Measurements from ENCODE around the gene SORL1-AS1.

The SORL1-AS1 gene

DNA sequence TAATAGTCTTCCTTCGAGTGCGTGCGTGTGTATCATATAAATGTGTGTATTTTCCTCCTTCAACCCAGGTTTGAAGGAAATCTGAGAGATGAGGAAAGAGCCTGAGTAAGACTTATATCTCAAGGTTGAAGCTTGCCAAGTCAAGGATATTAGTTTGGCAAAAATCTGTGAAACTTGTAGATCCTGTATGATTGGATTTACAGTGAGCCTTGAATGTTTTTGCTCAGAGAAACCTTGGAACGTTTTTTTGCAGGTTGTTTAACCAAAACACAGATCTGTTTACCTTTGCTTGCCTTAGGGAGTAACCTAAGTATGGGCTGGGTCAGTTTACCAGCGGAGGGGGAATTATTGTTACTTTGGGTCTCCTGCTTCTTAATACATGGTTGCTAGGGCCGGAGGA lies 35.9 kb upstream of the SORL1-AS1 start (continued):
- TF ChIP-seq, protein P1, sequence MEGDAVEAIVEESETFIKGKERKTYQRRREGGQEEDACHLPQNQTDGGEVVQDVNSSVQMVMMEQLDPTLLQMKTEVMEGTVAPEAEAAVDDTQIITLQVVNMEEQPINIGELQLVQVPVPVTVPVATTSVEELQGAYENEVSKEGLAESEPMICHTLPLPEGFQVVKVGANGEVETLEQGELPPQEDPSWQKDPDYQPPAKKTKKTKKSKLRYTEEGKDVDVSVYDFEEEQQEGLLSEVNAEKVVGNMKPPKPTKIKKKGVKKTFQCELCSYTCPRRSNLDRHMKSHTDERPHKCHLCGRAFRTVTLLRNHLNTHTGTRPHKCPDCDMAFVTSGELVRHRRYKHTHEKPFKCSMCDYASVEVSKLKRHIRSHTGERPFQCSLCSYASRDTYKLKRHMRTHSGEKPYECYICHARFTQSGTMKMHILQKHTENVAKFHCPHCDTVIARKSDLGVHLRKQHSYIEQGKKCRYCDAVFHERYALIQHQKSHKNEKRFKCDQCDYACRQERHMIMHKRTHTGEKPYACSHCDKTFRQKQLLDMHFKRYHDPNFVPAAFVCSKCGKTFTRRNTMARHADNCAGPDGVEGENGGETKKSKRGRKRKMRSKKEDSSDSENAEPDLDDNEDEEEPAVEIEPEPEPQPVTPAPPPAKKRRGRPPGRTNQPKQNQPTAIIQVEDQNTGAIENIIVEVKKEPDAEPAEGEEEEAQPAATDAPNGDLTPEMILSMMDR (IDR thresholded peaks at IDR 0.05), result no peak
- TF ChIP-seq ELF1 (IDR thresholded peaks at IDR 0.05) (no peak), POLR2AphosphoS5 (IDR thresholded peaks at IDR 0.05; ENCODE audit: low read depth, low read length) (no peak), YY1 (IDR thresholded peaks at IDR 0.05; ENCODE audit: low read depth) (no peak), FOXM1 (IDR thresholded peaks at IDR 0.05; ENCODE audit: low read depth) (no peak)
- TF ChIP-seq, protein P2, sequence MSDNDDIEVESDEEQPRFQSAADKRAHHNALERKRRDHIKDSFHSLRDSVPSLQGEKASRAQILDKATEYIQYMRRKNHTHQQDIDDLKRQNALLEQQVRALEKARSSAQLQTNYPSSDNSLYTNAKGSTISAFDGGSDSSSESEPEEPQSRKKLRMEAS (IDR thresholded peaks at IDR 0.05; ENCODE audit: low read depth), result no peak

DNA sequence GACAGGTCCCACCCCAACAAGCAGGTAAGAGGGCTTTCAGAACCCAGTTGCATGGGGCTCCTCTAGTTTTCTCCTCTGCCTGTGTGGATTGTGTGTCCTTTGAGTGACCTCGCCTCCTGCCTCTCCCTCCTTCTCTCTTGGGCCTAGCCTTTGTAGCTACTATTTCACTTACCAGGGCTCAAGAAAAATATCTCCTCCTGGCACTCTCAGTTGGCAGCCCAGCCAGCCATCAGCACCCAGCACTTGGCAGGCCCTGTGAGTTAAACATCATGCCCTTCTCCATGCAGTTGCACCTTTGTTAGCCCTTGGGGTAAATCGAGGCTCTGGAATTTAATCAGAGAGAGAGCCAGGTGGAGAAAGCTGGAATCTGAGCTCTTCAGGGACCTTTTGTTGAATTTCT lies 35.4 kb upstream of the SORL1-AS1 start:
- no peak overlapping the region for H3K9ac ChIP-seq
- no peak overlapping the region for H3K27ac ChIP-seq (ENCODE audit: low read depth in 2 of 2, low read length in 1 of 2)
- TF ChIP-seq ELF1 (IDR thresholded peaks at IDR 0.05), result no peak
- TF ChIP-seq, protein P3, sequence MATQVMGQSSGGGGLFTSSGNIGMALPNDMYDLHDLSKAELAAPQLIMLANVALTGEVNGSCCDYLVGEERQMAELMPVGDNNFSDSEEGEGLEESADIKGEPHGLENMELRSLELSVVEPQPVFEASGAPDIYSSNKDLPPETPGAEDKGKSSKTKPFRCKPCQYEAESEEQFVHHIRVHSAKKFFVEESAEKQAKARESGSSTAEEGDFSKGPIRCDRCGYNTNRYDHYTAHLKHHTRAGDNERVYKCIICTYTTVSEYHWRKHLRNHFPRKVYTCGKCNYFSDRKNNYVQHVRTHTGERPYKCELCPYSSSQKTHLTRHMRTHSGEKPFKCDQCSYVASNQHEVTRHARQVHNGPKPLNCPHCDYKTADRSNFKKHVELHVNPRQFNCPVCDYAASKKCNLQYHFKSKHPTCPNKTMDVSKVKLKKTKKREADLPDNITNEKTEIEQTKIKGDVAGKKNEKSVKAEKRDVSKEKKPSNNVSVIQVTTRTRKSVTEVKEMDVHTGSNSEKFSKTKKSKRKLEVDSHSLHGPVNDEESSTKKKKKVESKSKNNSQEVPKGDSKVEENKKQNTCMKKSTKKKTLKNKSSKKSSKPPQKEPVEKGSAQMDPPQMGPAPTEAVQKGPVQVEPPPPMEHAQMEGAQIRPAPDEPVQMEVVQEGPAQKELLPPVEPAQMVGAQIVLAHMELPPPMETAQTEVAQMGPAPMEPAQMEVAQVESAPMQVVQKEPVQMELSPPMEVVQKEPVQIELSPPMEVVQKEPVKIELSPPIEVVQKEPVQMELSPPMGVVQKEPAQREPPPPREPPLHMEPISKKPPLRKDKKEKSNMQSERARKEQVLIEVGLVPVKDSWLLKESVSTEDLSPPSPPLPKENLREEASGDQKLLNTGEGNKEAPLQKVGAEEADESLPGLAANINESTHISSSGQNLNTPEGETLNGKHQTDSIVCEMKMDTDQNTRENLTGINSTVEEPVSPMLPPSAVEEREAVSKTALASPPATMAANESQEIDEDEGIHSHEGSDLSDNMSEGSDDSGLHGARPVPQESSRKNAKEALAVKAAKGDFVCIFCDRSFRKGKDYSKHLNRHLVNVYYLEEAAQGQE (IDR thresholded peaks at IDR 0.05; ENCODE audit: low read depth, low read length), result no peak
- TF ChIP-seq, protein P1 (IDR thresholded peaks at IDR 0.05), result no peak
- no peak for TF ChIP-seq RFX5 (IDR thresholded peaks at IDR 0.05; ENCODE audit: low read length)
- peaks cover 0 to 8% of the 10 kb centered on the region in 2 experiments; a peak in 1 of 4 replicates for H3K4me1 ChIP-seq (ENCODE audit: control insufficient read depth in 1 of 2, insufficient read depth in 2 of 2, low read depth in 1 of 2, low read length in 1 of 2)
- H3K4me2 ChIP-seq, result no peak overlapping the region
- ChIA-PET POLR2A (no interaction called here), CTCF (no interaction called here)
- DNase-seq, result no peak
- no peak overlapping the region for H2AFZ ChIP-seq (ENCODE audit: low read depth)
- WGBS (ENCODE audit: low lambda C conversion rate), result 55% methylated on average over 2 of the region's 2 CpGs
- H3K79me2 ChIP-seq (ENCODE audit: insufficient read depth), result no peaks in the 10 kb centered on the region
- no peaks in the 10 kb centered on the region for H3K9me3 ChIP-seq
- no peaks in the 10 kb centered on the region for H3K9me2 ChIP-seq
- no peaks in the 10 kb centered on the region for H3K27me3 ChIP-seq (ENCODE audit: insufficient read depth)
- H3K4me3 ChIP-seq (ENCODE audit: low read depth in 2 of 2, low read length in 1 of 2), result no peak overlapping the region
- no peaks in the 10 kb centered on the region for H3K36me3 ChIP-seq (replicated peaks in 1 of 2; ENCODE audit: control insufficient read depth in 1 of 2, insufficient read depth in 2 of 2, low read length in 1 of 2)
- no peaks in the 10 kb centered on the region for H4K20me1 ChIP-seq (ENCODE audit: insufficient read depth)
- no peaks in the 10 kb centered on the region for H3F3A ChIP-seq (replicated peaks; ENCODE audit: insufficient read depth)

Measured in SK-N-SH (cell line).